Measurements from ENCODE around the gene NBAS.

Gene NBAS

GRCh38 chr2:15269043-15269442 lies 292.1 kb downstream of the NBAS start:
- no peak overlapping the region for H2BK120ac ChIP-seq (ENCODE audit: low read depth, low read length)
- no peaks in the 10 kb centered on the region for H3K36me3 ChIP-seq (ENCODE audit: control insufficient read depth, insufficient read depth, low read length)
- no peaks in the 10 kb centered on the region for H3K79me1 ChIP-seq (ENCODE audit: low read length)
- no peak overlapping the region for H2BK15ac ChIP-seq (replicated peaks; ENCODE audit: low read depth)
- no peak overlapping the region for H2BK5ac ChIP-seq (ENCODE audit: low read length)
- H3K56ac ChIP-seq (ENCODE audit: low read length), result no peak overlapping the region
- H4K5ac ChIP-seq (ENCODE audit: low read length), result no peak overlapping the region
- WGBS (ENCODE audit: extremely low coverage, insufficient coverage, low lambda C conversion rate), result no CpG with 5 or more reads among the region's 4 CpGs
- H3K4me1 ChIP-seq (ENCODE audit: control insufficient read depth, low read depth, low read length), result no peaks in the 10 kb centered on the region
- no peak for DNase-seq
- H3K4me2 ChIP-seq (ENCODE audit: low read length), result no peak overlapping the region
- no peak overlapping the region for H4K8ac ChIP-seq (ENCODE audit: low read depth, low read length)
- no peak overlapping the region for H2AK5ac ChIP-seq (ENCODE audit: low read length)
- H3K18ac ChIP-seq (ENCODE audit: low read length), result no peak overlapping the region
- H3K27me3 ChIP-seq (ENCODE audit: insufficient read depth, low read length, poor library complexity), result no peaks in the 10 kb centered on the region
- H3K9ac ChIP-seq (ENCODE audit: low read length), result no peak overlapping the region
- no peak overlapping the region for H3K27ac ChIP-seq (ENCODE audit: low read depth, low read length)
- no peak overlapping the region for H3K4ac ChIP-seq (ENCODE audit: low read depth, low read length)
- H3K23ac ChIP-seq (ENCODE audit: low read length), result no peak overlapping the region
- H3K4me3 ChIP-seq (ENCODE audit: low read length), result no peak overlapping the region
- no peaks in the 10 kb centered on the region for H3K79me2 ChIP-seq (ENCODE audit: control insufficient read depth, insufficient read depth, low read length)

GRCh38 chr2:15265889-15266288 lies 295.2 kb downstream of the NBAS start:
- Histone ChIP-seq H3K18ac (ENCODE audit: low read length) (no peak overlapping the region), H2BK5ac (ENCODE audit: low read length) (no peak overlapping the region), H3K56ac (ENCODE audit: low read length) (no peak overlapping the region), H3K4ac (ENCODE audit: low read depth, low read length) (no peak overlapping the region), H3K9ac (ENCODE audit: low read length) (no peak overlapping the region), H3K4me1 (ENCODE audit: control insufficient read depth, low read depth, low read length) (no peaks in the 10 kb centered on the region), H2BK120ac (ENCODE audit: low read depth, low read length) (no peak overlapping the region), H3K79me2 (ENCODE audit: control insufficient read depth, insufficient read depth, low read length) (no peaks in the 10 kb centered on the region), H3K36me3 (ENCODE audit: control insufficient read depth, insufficient read depth, low read length) (no peaks in the 10 kb centered on the region), H4K5ac (ENCODE audit: low read length) (no peak overlapping the region), H3K23ac (ENCODE audit: low read length) (no peak overlapping the region), H3K27ac (ENCODE audit: low read depth, low read length) (no peak overlapping the region), H3K79me1 (ENCODE audit: low read length) (no peaks in the 10 kb centered on the region), H2AK5ac (ENCODE audit: low read length) (no peak overlapping the region), H4K8ac (ENCODE audit: low read depth, low read length) (no peak overlapping the region), H2BK15ac (replicated peaks; ENCODE audit: low read depth) (no peak overlapping the region), H3K4me3 (ENCODE audit: low read length) (no peak overlapping the region), H3K4me2 (ENCODE audit: low read length) (no peak overlapping the region), H3K27me3 (ENCODE audit: insufficient read depth, low read length, poor library complexity) (no peaks in the 10 kb centered on the region)
- no CpG with 5 or more reads among the region's 3 CpGs for WGBS (ENCODE audit: extremely low coverage, insufficient coverage, low lambda C conversion rate)
- DNase-seq, result no peak

- no peak overlapping the region for H3K9ac ChIP-seq (ENCODE audit: low read length)
- H4K8ac ChIP-seq (ENCODE audit: low read depth, low read length), result no peak overlapping the region
- H4K5ac ChIP-seq (ENCODE audit: low read length), result no peak overlapping the region
- WGBS (ENCODE audit: extremely low coverage, insufficient coverage, low lambda C conversion rate), result no CpG with 5 or more reads among the region's 8 CpGs
- peaks cover 1% of the 10 kb centered on the region for H3K4me1 ChIP-seq (ENCODE audit: control insufficient read depth, low read depth, low read length)
- no peak overlapping the region for H2AK5ac ChIP-seq (ENCODE audit: low read length)
- H3K56ac ChIP-seq (ENCODE audit: low read length), result no peak overlapping the region
- no peak overlapping the region for H3K4me3 ChIP-seq (ENCODE audit: low read length)
- H2BK15ac ChIP-seq (replicated peaks; ENCODE audit: low read depth), result no peak overlapping the region
- no peak overlapping the region for H3K18ac ChIP-seq (ENCODE audit: low read length)
- no peaks in the 10 kb centered on the region for H3K79me2 ChIP-seq (ENCODE audit: control insufficient read depth, insufficient read depth, low read length)
- no peaks in the 10 kb centered on the region for H3K27me3 ChIP-seq (ENCODE audit: insufficient read depth, low read length, poor library complexity)
- no peak overlapping the region for H3K23ac ChIP-seq (ENCODE audit: low read length)
- no peak overlapping the region for H2BK5ac ChIP-seq (ENCODE audit: low read length)
- DNase-seq, result no peak
- no peak overlapping the region for H2BK120ac ChIP-seq (ENCODE audit: low read depth, low read length)
- no peak overlapping the region for H3K4me2 ChIP-seq (ENCODE audit: low read length)
- no peaks in the 10 kb centered on the region for H3K36me3 ChIP-seq (ENCODE audit: control insufficient read depth, insufficient read depth, low read length)
- H3K79me1 ChIP-seq (ENCODE audit: low read length), result no peaks in the 10 kb centered on the region
- no peak overlapping the region for H3K27ac ChIP-seq (ENCODE audit: low read depth, low read length)
- H3K4ac ChIP-seq (ENCODE audit: low read depth, low read length), result no peak overlapping the region
These were observed 297.0 kb downstream of the NBAS start for GRCh38 chr2:15263976-15264685.

GRCh38 chr2:15262792-15263191 lies 298.3 kb downstream of the NBAS start:
- H3K56ac ChIP-seq (ENCODE audit: low read length), result no peak overlapping the region
- no peak overlapping the region for H2BK15ac ChIP-seq (replicated peaks; ENCODE audit: low read depth)
- H2BK5ac ChIP-seq (ENCODE audit: low read length), result no peak overlapping the region
- H3K4me2 ChIP-seq (ENCODE audit: low read length), result no peak overlapping the region
- no peak overlapping the region for H3K9ac ChIP-seq (ENCODE audit: low read length)
- no peaks in the 10 kb centered on the region for H3K79me1 ChIP-seq (ENCODE audit: low read length)
- WGBS (ENCODE audit: extremely low coverage, insufficient coverage, low lambda C conversion rate), result no CpG with 5 or more reads among the region's 2 CpGs
- H3K4me3 ChIP-seq (ENCODE audit: low read length), result no peak overlapping the region
- no peak overlapping the region for H3K27ac ChIP-seq (ENCODE audit: low read depth, low read length)
- no peak overlapping the region for H3K4ac ChIP-seq (ENCODE audit: low read depth, low read length)
- H3K36me3 ChIP-seq (ENCODE audit: control insufficient read depth, insufficient read depth, low read length), result no peaks in the 10 kb centered on the region
- H3K27me3 ChIP-seq (ENCODE audit: insufficient read depth, low read length, poor library complexity), result no peaks in the 10 kb centered on the region
- peaks cover 1% of the 10 kb centered on the region for H3K4me1 ChIP-seq (ENCODE audit: control insufficient read depth, low read depth, low read length)
- no peak overlapping the region for H4K5ac ChIP-seq (ENCODE audit: low read length)
- H3K79me2 ChIP-seq (ENCODE audit: control insufficient read depth, insufficient read depth, low read length), result no peaks in the 10 kb centered on the region
- H3K23ac ChIP-seq (ENCODE audit: low read length), result no peak overlapping the region
- H2BK120ac ChIP-seq (ENCODE audit: low read depth, low read length), result no peak overlapping the region
- no peak overlapping the region for H3K18ac ChIP-seq (ENCODE audit: low read length)
- H4K8ac ChIP-seq (ENCODE audit: low read depth, low read length), result no peak overlapping the region
- DNase-seq, result no peak
- H2AK5ac ChIP-seq (ENCODE audit: low read length), result no peak overlapping the region

- no peak overlapping the region for H3K9ac ChIP-seq (ENCODE audit: low read length)
- H3K4ac ChIP-seq (ENCODE audit: low read depth, low read length), result no peak overlapping the region
- H3K27me3 ChIP-seq (ENCODE audit: insufficient read depth, low read length, poor library complexity), result no peaks in the 10 kb centered on the region
- no peak overlapping the region for H3K56ac ChIP-seq (ENCODE audit: low read length)
- no peak overlapping the region for H3K27ac ChIP-seq (ENCODE audit: low read depth, low read length)
- peaks cover 1% of the 10 kb centered on the region for H3K4me1 ChIP-seq (ENCODE audit: control insufficient read depth, low read depth, low read length)
- H2AK5ac ChIP-seq (ENCODE audit: low read length), result no peak overlapping the region
- no peak overlapping the region for H4K8ac ChIP-seq (ENCODE audit: low read depth, low read length)
- H2BK5ac ChIP-seq (ENCODE audit: low read length), result no peak overlapping the region
- no peak overlapping the region for H3K23ac ChIP-seq (ENCODE audit: low read length)
- no peak overlapping the region for H3K4me3 ChIP-seq (ENCODE audit: low read length)
- H2BK120ac ChIP-seq (ENCODE audit: low read depth, low read length), result no peak overlapping the region
- H3K4me2 ChIP-seq (ENCODE audit: low read length), result no peak overlapping the region
- H2BK15ac ChIP-seq (replicated peaks; ENCODE audit: low read depth), result no peak overlapping the region
- no peak for DNase-seq
- WGBS (ENCODE audit: extremely low coverage, insufficient coverage, low lambda C conversion rate), result no CpG with 5 or more reads among the region's 2 CpGs
- no peak overlapping the region for H4K5ac ChIP-seq (ENCODE audit: low read length)
- no peaks in the 10 kb centered on the region for H3K79me2 ChIP-seq (ENCODE audit: control insufficient read depth, insufficient read depth, low read length)
- H3K36me3 ChIP-seq (ENCODE audit: control insufficient read depth, insufficient read depth, low read length), result no peaks in the 10 kb centered on the region
- H3K18ac ChIP-seq (ENCODE audit: low read length), result no peak overlapping the region
- no peaks in the 10 kb centered on the region for H3K79me1 ChIP-seq (ENCODE audit: low read length)
These were observed 300.3 kb downstream of the NBAS start for GRCh38 chr2:15260835-15261234.

GRCh38 chr2:15260196-15260595 lies 300.9 kb downstream of the NBAS start:
- Histone ChIP-seq H3K9ac (ENCODE audit: low read length) (no peak overlapping the region), H3K27ac (ENCODE audit: low read depth, low read length) (no peak overlapping the region), H4K8ac (ENCODE audit: low read depth, low read length) (no peak overlapping the region), H3K79me1 (ENCODE audit: low read length) (no peaks in the 10 kb centered on the region), H2AK5ac (ENCODE audit: low read length) (no peak overlapping the region), H2BK120ac (ENCODE audit: low read depth, low read length) (no peak overlapping the region), H3K4me3 (ENCODE audit: low read length) (no peak overlapping the region), H3K4me2 (ENCODE audit: low read length) (no peak overlapping the region), H3K18ac (ENCODE audit: low read length) (peak overlapping the region; percentile 51), H3K4me1 (ENCODE audit: control insufficient read depth, low read depth, low read length) (peaks cover 1% of the 10 kb centered on the region), H3K27me3 (ENCODE audit: insufficient read depth, low read length, poor library complexity) (no peaks in the 10 kb centered on the region), H3K36me3 (ENCODE audit: control insufficient read depth, insufficient read depth, low read length) (no peaks in the 10 kb centered on the region), H4K5ac (ENCODE audit: low read length) (no peak overlapping the region), H3K23ac (ENCODE audit: low read length) (no peak overlapping the region), H3K79me2 (ENCODE audit: control insufficient read depth, insufficient read depth, low read length) (no peaks in the 10 kb centered on the region), H3K4ac (ENCODE audit: low read depth, low read length) (no peak overlapping the region), H2BK5ac (ENCODE audit: low read length) (no peak overlapping the region), H2BK15ac (replicated peaks; ENCODE audit: low read depth) (no peak overlapping the region), H3K56ac (ENCODE audit: low read length) (no peak overlapping the region)
- no peak for DNase-seq
- no CpG with 5 or more reads among the region's 3 CpGs for WGBS (ENCODE audit: extremely low coverage, insufficient coverage, low lambda C conversion rate)

All from mesendoderm (in vitro differentiated cells).